CD4-positive, alpha-beta T cell (primary cell): ENCODE measurements around the gene PCDH9. TPM values are rescaled to one million over a fixed set of nuclear protein-coding genes. Genes with fewer than 3 reads are reported as not detected.

Source experiments
- ATAC-seq: fragments of 200-7000 bp; cut with Tn5 transposase; one replicate; pipeline ENCODE4 v1.10.0; 2022; ENCODE audit warnings: mild to moderate bottlenecking; ENCODE audit not compliant: poor library complexity
- CTCF ChIA-PET: fragments of 350-600 bp; sonication (Branson Sonifier 250); formaldehyde crosslinking; loops from one replicate; lab custom pipeline; 2021; ENCODE audit warnings: antibody characterized with exemption, inconsistent platforms; lab: Charles Lee
- POLR2A ChIA-PET: fragments of 350-600 bp; sonication (Branson Sonifier 250); formaldehyde crosslinking; loops from one replicate; lab custom pipeline; 2021; ENCODE audit warnings: antibody characterized with exemption, inconsistent platforms; lab: Charles Lee
- DNase-seq, 14 experiments: peaks; one replicate each; pipeline ENCODE4 v3.0.0-alpha.2; 2013 to 2020; ENCODE audit warnings: mixed read lengths in 2 of 14
- H3K27ac ChIP-seq, 2 donors: one replicate each; pipeline versions ENCODE4 v1.5.1 to v1.7.0; 2013; ENCODE audit warnings: low read length in 2 of 2, low read depth in 1 of 2, mild to moderate bottlenecking in 1 of 2
- H3K27me3 ChIP-seq, 2 experiments: 1 replicate in 1 of 2; 2 replicates in 1 of 2; pipeline versions ENCODE4 v1.6.1 to v1.7.0; 2013; ENCODE audit warnings: low read length in 2 of 2, control low read depth in 1 of 2, mild to moderate bottlenecking in 1 of 2, moderate library complexity in 1 of 2; ENCODE audit not compliant: insufficient read depth in 2 of 2, control insufficient read depth in 1 of 2
- H3K36me3 ChIP-seq: one replicate; pipeline ENCODE4 v1.6.1; 2013; ENCODE audit warnings: low read length, control low read depth; ENCODE audit not compliant: insufficient read depth
- H3K4me1 ChIP-seq: one replicate; pipeline ENCODE4 v1.6.1; 2013; ENCODE audit warnings: low read length, control low read depth; ENCODE audit not compliant: insufficient read depth
- H3K4me3 ChIP-seq: one replicate; pipeline ENCODE4 v1.5.1; 2013; ENCODE audit warnings: mild to moderate bottlenecking, low read length, moderate library complexity
- H3K9me3 ChIP-seq, 2 experiments: 1 replicate in 1 of 2; 2 replicates in 1 of 2; pipeline versions ENCODE4 v1.6.1 to v1.7.0; 2013; ENCODE audit warnings: low read length in 2 of 2, mild to moderate bottlenecking in 2 of 2, control low read depth in 1 of 2, moderate library complexity in 1 of 2; ENCODE audit not compliant: control insufficient read depth in 1 of 2, insufficient read depth in 1 of 2
- H3K27ac Mint-ChIP-seq: one replicate; pipeline ENCODE4 v1.8.0; 2020; ENCODE audit warnings: mixed read lengths
- H3K27me3 Mint-ChIP-seq: one replicate; pipeline ENCODE4 v1.8.0; 2021; ENCODE audit warnings: mixed read lengths
- H3K36me3 Mint-ChIP-seq: one replicate; pipeline ENCODE4 v1.8.0; 2021; ENCODE audit warnings: low read depth, mixed read lengths
- H3K4me1 Mint-ChIP-seq: one replicate; pipeline ENCODE4 v1.8.0; 2021; ENCODE audit warnings: low read depth, mixed read lengths
- H3K4me3 Mint-ChIP-seq: one replicate; pipeline ENCODE4 v1.8.0; 2020; ENCODE audit warnings: mild to moderate bottlenecking, mixed read lengths
- H3K9me3 Mint-ChIP-seq: one replicate; pipeline ENCODE4 v1.8.0; 2020; ENCODE audit warnings: mixed read lengths
- CTCF ChIP-seq: fragments of 200-600 bp; IDR thresholded peaks from one replicate; pipeline ENCODE4 v1.8.0; 2022; ENCODE audit warnings: antibody characterized with exemption, mild to moderate bottlenecking
- intact Hi-C, 2 experiments: fragments of 100-400 bp; cut with DNase I in 1 of 2; cut with micrococcal nuclease in 1 of 2; formaldehyde crosslinking; loops; one replicate each; pipeline versions ENCODE4 v1.15.1 to v1.9.0; 2023 to 2025; cut with DNase I, micrococcal nuclease
- total RNA-seq, 174 experiments: library from RNA in 2 of 174; stranded (reverse) in 2 of 174; gene quantifications; one replicate each; pipeline ENCODE4 v1.2.3 and lab custom pipeline; 2021 to 2026

Gene PCDH9
- total RNA-seq, 2 experiments from 2014 or later: 0.08 to 0.19 TPM

DNA sequence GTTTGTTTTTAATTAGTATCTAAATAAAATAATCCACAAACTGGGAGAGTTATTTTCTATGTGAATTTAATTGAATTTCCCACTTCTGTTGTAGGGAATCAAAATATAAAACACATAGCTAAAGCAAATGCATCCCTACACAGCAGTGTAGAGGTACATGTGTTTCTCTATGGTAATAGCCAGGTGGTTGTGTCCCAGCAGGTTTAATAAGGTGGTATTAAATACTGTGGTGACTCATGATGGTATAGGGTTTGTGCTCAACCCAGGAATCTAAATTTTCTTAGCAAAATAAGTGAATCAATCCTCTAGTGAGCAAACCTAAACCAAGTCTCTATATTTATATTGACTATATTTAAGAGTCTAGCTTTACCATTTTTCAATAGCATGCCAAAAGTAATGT, 30.0 kb downstream of the PCDH9 start:
- Histone ChIP-seq H3K9me3 (no peaks in the 10 kb centered on the region), H3K27me3 (no peaks in the 10 kb centered on the region), H3K4me1 (no peaks in the 10 kb centered on the region), H3K4me3 (no peak overlapping the region), H3K27ac (no peak overlapping the region), H3K36me3 (no peaks in the 10 kb centered on the region)
- Mint-ChIP-seq H3K9me3 (no peaks in the 10 kb centered on the region), H3K36me3 (no peaks in the 10 kb centered on the region), H3K27me3 (no peaks in the 10 kb centered on the region), H3K4me1 (no peaks in the 10 kb centered on the region), H3K4me3 (no peak overlapping the region), H3K27ac (no peak overlapping the region)
- intact Hi-C loops: no loop called here
- ATAC-seq (no peak), DNase-seq (no peak)
- ChIA-PET POLR2A (no interaction called here), CTCF (no interaction called here)
- TF ChIP-seq CTCF: no peak

DNA sequence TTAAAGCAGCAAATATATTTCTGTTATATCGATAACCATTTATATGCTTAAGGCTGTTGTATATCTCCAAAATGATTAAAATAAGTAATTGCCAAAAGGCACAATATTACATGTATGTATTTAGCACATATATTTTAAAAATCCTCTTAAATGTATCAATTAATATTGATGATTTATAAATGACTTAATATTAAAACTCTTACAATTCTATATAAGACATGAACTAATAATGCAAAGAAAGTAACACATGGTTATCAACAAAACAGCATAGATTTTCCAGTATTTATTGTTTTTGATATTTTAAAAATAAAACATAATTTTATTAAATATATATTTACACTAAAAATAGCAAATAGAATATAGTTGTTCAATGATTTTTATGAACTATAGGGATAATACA, 32.4 kb downstream of the PCDH9 start:
- no peak overlapping the region for H3K4me3 Mint-ChIP-seq
- no peaks in the 10 kb centered on the region for H3K9me3 Mint-ChIP-seq
- no peaks in the 10 kb centered on the region for H3K4me1 Mint-ChIP-seq
- TF ChIP-seq CTCF: no peak
- ATAC-seq (no peak), DNase-seq (no peak)
- Histone ChIP-seq H3K36me3 (no peaks in the 10 kb centered on the region), H3K4me3 (no peak overlapping the region), H3K27ac (no peak overlapping the region), H3K4me1 (no peaks in the 10 kb centered on the region), H3K9me3 (no peaks in the 10 kb centered on the region), H3K27me3 (no peaks in the 10 kb centered on the region)
- H3K27me3 Mint-ChIP-seq: no peaks in the 10 kb centered on the region
- ChIA-PET CTCF (no interaction called here), POLR2A (no interaction called here)
- no peak overlapping the region for H3K27ac Mint-ChIP-seq
- intact Hi-C loops: no loop called here
- H3K36me3 Mint-ChIP-seq: no peaks in the 10 kb centered on the region

- no peak for TF ChIP-seq CTCF
- Histone ChIP-seq H3K27me3 (no peaks in the 10 kb centered on the region), H3K9me3 (no peaks in the 10 kb centered on the region), H3K27ac (no peak overlapping the region), H3K4me1 (no peaks in the 10 kb centered on the region), H3K4me3 (no peak overlapping the region), H3K36me3 (no peaks in the 10 kb centered on the region)
- Mint-ChIP-seq H3K27me3 (no peaks in the 10 kb centered on the region), H3K4me3 (no peak overlapping the region), H3K4me1 (no peaks in the 10 kb centered on the region), H3K36me3 (no peaks in the 10 kb centered on the region), H3K9me3 (no peaks in the 10 kb centered on the region), H3K27ac (no peak overlapping the region)
- CTCF ChIA-PET: no interaction called here
- DNase-seq: no peak
- no peak for ATAC-seq
- intact Hi-C loops: no loop called here
- POLR2A ChIA-PET: no interaction called here
These were observed 36.2 kb downstream of the PCDH9 start for GRCh38 chr13:67193979-67194378.
